Large intestine (tissue), 12 donors: ENCODE data around the gene MTAP. TPM values are rescaled to one million over a fixed set of nuclear protein-coding genes. Genes with fewer than 3 reads are reported as not detected.
A peak's percentile ranks its signal among the peaks of the same experiment; 100 is the strongest.

Experiments used
- DNase-seq, 2 donors: peaks; one replicate each; pipeline versions ENCODE4 v3.0.0 to v3.0.0-alpha.2; 2013
- H3K27ac ChIP-seq: one replicate; pipeline ENCODE4 v1.5.1; 2013; ENCODE audit warnings: low read length
- H3K27me3 ChIP-seq: 2 replicates; pipeline ENCODE4 v1.6.1; 2013; ENCODE audit warnings: low read length; ENCODE audit not compliant: control insufficient read depth, insufficient read depth
- H3K36me3 ChIP-seq: 2 replicates; pipeline ENCODE4 v1.6.1; 2013; ENCODE audit warnings: low read length; ENCODE audit not compliant: control insufficient read depth, insufficient read depth
- H3K4me1 ChIP-seq: one replicate; pipeline ENCODE4 v1.6.1; 2013; ENCODE audit warnings: low read length; ENCODE audit not compliant: control insufficient read depth, insufficient read depth
- H3K4me3 ChIP-seq: one replicate; pipeline ENCODE4 v1.5.1; 2013; ENCODE audit warnings: low read length
- H3K9me3 ChIP-seq: one replicate; pipeline ENCODE4 v1.6.1; 2013; ENCODE audit warnings: mild to moderate bottlenecking, low read depth, low read length, moderate library complexity; ENCODE audit not compliant: control insufficient read depth
- WGBS: methylation state at CpG from one replicate; pipeline ENCODE4 v1.1.5; 2013; ENCODE audit warnings: low lambda C conversion rate; ENCODE audit not compliant: insufficient coverage; 5-methylcytosine and 5-hydroxymethylcytosine counted together
- long read RNA-seq, 11 donors: transcript quantifications; one replicate each; lab custom pipeline, GENCODE V29; 2026
- polyA plus RNA-seq: library from polyadenylated mRNA; unstranded; fragments of 120-200 nt; gene quantifications from one replicate; pipeline ENCODE4 v1.2.1, GENCODE V29; 2013

MTAP gene
- 25.1 TPM for polyA plus RNA-seq
- long read RNA-seq, donor 1, full-length matches to known transcripts, result 6 of 6 reads
- long read RNA-seq, donor 1, partial matches to known transcripts, result 0 of 6 reads
- long read RNA-seq, donor 1, other reads (novel, unspliced or antisense), result 0 of 6 reads
- long read RNA-seq, donor 2, full-length matches to known transcripts, result 5 of 18 reads
- long read RNA-seq, donor 2, partial matches to known transcripts, result 13 of 18 reads
- long read RNA-seq, donor 2, other reads (novel, unspliced or antisense), result 0 of 18 reads
- long read RNA-seq, donor 3, result 0 reads
- long read RNA-seq, donor 4, partial matches to known transcripts, result 0 of 3 reads
- long read RNA-seq, donor 4, other reads (novel, unspliced or antisense), result 0 of 3 reads
- long read RNA-seq, donor 5, full-length matches to known transcripts, result 2 of 2 reads
- long read RNA-seq, donor 5, partial matches to known transcripts, result 0 of 2 reads
- long read RNA-seq, donor 5, other reads (novel, unspliced or antisense), result 0 of 2 reads
- long read RNA-seq, donor 6, full-length matches to known transcripts, result 5 of 5 reads
- long read RNA-seq, donor 6, partial matches to known transcripts, result 0 of 5 reads
- long read RNA-seq, donor 6, other reads (novel, unspliced or antisense), result 0 of 5 reads
- long read RNA-seq, donor 7, full-length matches to known transcripts, result 4 of 4 reads
- long read RNA-seq, donor 7, partial matches to known transcripts, result 0 of 4 reads
- long read RNA-seq, donor 7, other reads (novel, unspliced or antisense), result 0 of 4 reads
- long read RNA-seq, donor 8, full-length matches to known transcripts, result 8 of 8 reads
- long read RNA-seq, donor 8, partial matches to known transcripts, result 0 of 8 reads
- long read RNA-seq, donor 8, other reads (novel, unspliced or antisense), result 0 of 8 reads
- long read RNA-seq, donor 9, full-length matches to known transcripts, result 12 of 12 reads
- long read RNA-seq, donor 9, partial matches to known transcripts, result 0 of 12 reads
- long read RNA-seq, donor 9, other reads (novel, unspliced or antisense), result 0 of 12 reads
- long read RNA-seq, donor 10, full-length matches to known transcripts, result 3 of 3 reads
- long read RNA-seq, donor 10, partial matches to known transcripts, result 0 of 3 reads
- long read RNA-seq, donor 10, other reads (novel, unspliced or antisense), result 0 of 3 reads
- long read RNA-seq, donor 11, full-length matches to known transcripts, result 9 of 9 reads
- long read RNA-seq, donor 11, partial matches to known transcripts, result 0 of 9 reads
- long read RNA-seq, donor 11, other reads (novel, unspliced or antisense), result 0 of 9 reads

DNA sequence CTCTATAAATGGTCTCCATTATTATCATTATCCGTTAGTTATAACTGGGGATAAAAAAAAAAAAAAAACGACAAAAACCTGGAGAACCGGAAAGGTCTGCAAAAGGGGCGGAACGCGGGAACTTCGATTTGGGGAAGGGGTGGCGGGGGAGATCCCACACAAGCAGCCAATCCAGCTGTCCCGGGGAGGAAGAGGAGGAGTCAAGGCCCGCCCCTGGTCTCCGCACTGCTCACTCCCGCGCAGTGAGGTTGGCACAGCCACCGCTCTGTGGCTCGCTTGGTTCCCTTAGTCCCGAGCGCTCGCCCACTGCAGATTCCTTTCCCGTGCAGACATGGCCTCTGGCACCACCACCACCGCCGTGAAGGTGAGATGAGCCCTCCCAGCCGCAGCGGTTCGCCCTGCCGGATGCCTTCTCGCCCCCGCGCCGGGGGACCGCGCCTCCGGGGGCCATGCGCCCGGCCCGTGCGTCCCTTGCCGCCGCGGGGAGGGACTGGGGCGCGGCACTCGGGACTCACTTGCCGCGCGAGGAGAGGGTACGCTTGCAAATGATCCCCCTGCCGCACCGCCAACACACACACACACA is at the start of gene MTAP:
Gene MTAP (plus strand): TSS at position 219 of the 583 bp plus-strand sequence. CDS start 113 bp downstream, at position 332.
- peaks cover 7% of the 10 kb centered on the region for H3K36me3 ChIP-seq
- no CpG with 5 or more reads among the region's 48 CpGs for WGBS
- H3K4me3 ChIP-seq, result peak within 1 kb of the TSS; percentile 69
- no peaks in the 10 kb centered on the region for H3K9me3 ChIP-seq
- peaks cover 7% of the 10 kb centered on the region for H3K4me1 ChIP-seq
- peak within 1 kb of the TSS; percentile 69 for H3K27ac ChIP-seq
- peaks cover 3% of the 10 kb centered on the region for H3K27me3 ChIP-seq
- DNase-seq, result peak; percentile 82 to 88

DNA sequence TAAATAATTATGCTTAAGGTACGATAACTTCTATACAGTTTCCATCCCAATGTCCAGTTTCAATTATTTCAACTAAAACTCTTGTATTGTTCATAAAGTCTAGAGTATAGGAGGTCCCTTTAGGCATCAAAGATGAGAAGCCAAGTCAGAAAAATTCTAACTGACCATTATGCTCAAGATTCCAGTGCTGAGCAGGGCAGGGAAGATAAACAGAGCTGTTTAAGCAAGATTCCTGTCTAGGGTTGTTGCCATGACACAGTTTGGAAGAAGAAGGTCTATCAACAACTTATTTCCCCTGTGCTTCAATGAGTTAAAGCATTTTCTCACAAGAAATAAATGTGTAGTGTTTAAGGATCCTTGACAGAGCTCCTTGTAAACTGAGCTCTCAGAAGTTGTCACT is 48.9 kb upstream of the MTAP start:
- DNase-seq, result no peak
- WGBS, result 100% methylated on average over 1 of the region's 1 CpG
- H3K9me3 ChIP-seq, result no peaks in the 10 kb centered on the region
- H3K27ac ChIP-seq, result no peak overlapping the region
- no peaks in the 10 kb centered on the region for H3K27me3 ChIP-seq
- no peak overlapping the region for H3K4me3 ChIP-seq
- H3K4me1 ChIP-seq, result no peaks in the 10 kb centered on the region
- H3K36me3 ChIP-seq, result no peaks in the 10 kb centered on the region

DNA sequence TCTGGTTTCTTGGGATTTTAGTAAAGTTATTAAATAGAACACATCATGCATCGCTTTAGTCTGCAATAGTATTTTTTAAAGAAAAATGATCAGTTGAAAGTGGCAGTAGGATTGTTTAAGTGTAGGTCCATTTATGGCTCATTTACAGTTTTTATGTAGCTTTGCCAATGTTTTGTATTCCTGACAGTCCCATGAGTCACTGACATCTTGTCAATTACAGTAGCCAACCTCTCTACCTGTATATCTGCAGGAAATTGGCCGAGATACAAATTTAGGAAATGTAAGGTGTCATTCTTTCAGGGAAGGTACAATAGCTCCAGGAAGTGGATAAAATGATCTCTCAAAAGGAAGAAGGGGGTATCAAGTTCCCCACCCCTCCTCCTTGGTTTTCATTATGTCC is 47.7 kb upstream of the MTAP start:
- no CpG with 5 or more reads among the region's 2 CpGs for WGBS
- Histone ChIP-seq H3K4me1 (no peaks in the 10 kb centered on the region), H3K27ac (no peak overlapping the region), H3K36me3 (no peaks in the 10 kb centered on the region), H3K4me3 (no peak overlapping the region), H3K9me3 (no peaks in the 10 kb centered on the region), H3K27me3 (no peaks in the 10 kb centered on the region)
- DNase-seq, result no peak

DNA sequence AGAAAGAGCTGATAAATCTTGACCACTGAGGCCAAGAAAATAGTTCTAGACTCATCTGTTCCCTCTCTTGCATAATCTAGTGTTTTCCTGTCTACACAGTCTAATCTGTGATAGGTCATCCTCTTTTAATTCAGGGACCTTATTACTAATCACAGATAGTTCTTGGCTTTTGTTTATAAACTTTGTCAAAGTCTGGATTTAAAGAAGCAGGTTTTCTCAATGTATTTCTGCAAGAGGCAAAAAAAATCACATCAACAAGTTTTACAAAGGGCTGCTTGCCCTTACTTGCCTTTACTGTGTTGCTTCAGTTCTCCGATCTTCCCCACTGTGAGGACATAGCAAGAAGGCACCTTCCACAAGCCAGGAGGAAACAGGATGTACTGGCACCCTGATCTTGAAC is 43.9 kb upstream of the MTAP start:
- Histone ChIP-seq H3K27ac (no peak overlapping the region), H3K4me1 (no peaks in the 10 kb centered on the region), H3K4me3 (no peak overlapping the region), H3K36me3 (no peaks in the 10 kb centered on the region), H3K9me3 (no peaks in the 10 kb centered on the region), H3K27me3 (no peaks in the 10 kb centered on the region)
- no CpG with 5 or more reads among the region's 1 CpG for WGBS
- no peak for DNase-seq

DNA sequence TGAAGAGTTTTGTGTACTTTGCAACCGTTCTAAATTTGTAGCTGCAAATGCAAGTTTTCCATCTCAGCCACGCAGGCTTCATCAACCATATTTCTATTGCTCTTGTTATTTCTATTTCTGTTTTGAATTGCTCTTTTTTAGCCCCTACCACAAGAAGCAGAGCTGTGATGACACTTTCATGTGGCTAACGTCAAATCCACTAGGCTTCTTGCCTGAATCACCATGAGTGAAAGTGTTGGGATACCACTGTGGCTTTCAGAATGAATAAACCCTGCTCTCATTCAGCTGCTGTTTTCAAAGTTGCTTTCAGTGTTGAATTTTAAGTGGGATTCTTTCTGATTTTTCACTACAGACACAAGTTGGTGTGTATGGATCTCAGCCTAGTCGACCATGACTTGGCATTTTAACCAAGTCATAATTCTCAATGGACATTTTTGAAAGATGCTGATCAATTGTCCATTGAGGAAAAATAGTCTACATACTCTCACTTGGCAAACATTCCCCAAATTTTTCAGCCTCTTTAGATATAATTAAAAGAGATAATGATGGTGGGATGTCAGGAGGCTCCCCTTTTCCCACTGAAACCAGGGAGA is 41.0 kb upstream of the MTAP start:
- WGBS, result 80% methylated on average over 1 of the region's 4 CpGs
- H3K36me3 ChIP-seq, result no peaks in the 10 kb centered on the region
- no peak overlapping the region for H3K27ac ChIP-seq
- no peaks in the 10 kb centered on the region for H3K27me3 ChIP-seq
- no peak overlapping the region for H3K4me3 ChIP-seq
- no peaks in the 10 kb centered on the region for H3K9me3 ChIP-seq
- DNase-seq, result no peak
- no peaks in the 10 kb centered on the region for H3K4me1 ChIP-seq

DNA sequence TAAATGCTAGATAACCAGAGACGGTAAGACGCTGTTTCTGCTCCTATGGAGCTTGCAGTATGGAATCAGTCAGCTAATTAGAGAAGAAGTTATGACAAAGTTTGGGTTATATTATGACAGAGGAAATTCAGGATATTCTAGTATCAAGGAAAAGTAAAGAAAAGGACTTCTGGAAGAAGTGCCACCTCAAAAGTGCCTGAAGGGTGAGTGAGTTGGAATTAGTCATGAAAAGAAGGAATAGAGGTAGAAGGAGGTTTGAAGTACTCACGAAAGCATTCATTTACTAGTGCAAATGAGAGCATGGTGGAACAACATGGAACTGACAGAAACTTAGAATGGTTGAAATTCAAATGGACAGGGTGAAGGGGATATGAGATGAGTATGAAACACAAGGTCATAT is 40.4 kb upstream of the MTAP start:
- Histone ChIP-seq H3K27ac (no peak overlapping the region), H3K27me3 (no peaks in the 10 kb centered on the region), H3K4me3 (no peak overlapping the region), H3K4me1 (no peaks in the 10 kb centered on the region), H3K9me3 (no peaks in the 10 kb centered on the region), H3K36me3 (no peaks in the 10 kb centered on the region)
- no peak for DNase-seq
- 89% methylated on average over 1 of the region's 3 CpGs for whole genome bisulfite sequencing

DNA sequence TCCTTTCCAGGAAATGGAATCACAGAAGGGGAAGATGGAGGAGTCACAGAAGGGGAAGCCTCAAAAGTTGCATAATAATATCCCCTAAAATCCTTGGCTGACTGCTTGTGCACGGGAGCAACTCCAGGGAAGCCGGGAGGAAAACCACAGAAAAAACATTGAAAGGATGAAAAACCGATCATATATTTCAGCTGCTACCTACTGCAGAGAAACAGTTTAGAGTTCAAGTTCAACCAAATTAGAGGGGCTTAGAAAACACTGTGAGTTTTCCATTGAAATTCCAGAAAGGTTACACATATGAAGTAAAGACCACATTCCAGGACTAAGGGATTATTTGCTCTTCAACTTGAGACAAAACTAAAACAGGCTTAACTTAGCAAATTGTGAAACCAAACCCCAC is 37.6 kb upstream of the MTAP start:
- no peaks in the 10 kb centered on the region for H3K36me3 ChIP-seq
- WGBS, result no CpG with 5 or more reads among the region's 3 CpGs

DNA sequence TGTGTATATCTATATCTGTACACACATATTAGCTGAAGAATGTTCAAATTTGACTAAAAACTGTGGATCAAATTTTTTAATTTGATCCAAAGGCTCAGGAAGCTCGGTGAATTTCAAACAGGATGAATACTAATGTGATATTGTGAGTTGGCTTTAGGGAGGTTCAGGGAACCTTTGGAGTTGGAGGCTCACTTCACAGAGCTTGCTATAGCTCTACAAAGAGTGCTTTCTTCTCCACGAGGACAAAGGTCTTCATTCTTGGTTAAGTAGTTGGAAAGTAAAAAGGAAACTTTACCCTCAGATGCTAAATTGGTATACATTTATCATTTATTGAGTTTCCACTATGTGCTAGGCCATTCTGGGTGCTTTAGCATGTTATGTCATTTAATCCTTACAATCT is 36.3 kb upstream of the MTAP start:
- Histone ChIP-seq H3K36me3 (no peaks in the 10 kb centered on the region), H3K9me3 (no peaks in the 10 kb centered on the region), H3K27me3 (no peaks in the 10 kb centered on the region), H3K27ac (no peak overlapping the region), H3K4me3 (no peak overlapping the region), H3K4me1 (no peaks in the 10 kb centered on the region)
- DNase-seq, result no peak
- no CpG with 5 or more reads among the region's 2 CpGs for WGBS

More for the DNA sequence above, 37.6 kb upstream of the MTAP start:
- DNase-seq, result no peak
- Histone ChIP-seq H3K9me3 (no peaks in the 10 kb centered on the region), H3K4me1 (no peaks in the 10 kb centered on the region), H3K4me3 (no peak overlapping the region), H3K27me3 (no peaks in the 10 kb centered on the region), H3K27ac (no peak overlapping the region)

DNA sequence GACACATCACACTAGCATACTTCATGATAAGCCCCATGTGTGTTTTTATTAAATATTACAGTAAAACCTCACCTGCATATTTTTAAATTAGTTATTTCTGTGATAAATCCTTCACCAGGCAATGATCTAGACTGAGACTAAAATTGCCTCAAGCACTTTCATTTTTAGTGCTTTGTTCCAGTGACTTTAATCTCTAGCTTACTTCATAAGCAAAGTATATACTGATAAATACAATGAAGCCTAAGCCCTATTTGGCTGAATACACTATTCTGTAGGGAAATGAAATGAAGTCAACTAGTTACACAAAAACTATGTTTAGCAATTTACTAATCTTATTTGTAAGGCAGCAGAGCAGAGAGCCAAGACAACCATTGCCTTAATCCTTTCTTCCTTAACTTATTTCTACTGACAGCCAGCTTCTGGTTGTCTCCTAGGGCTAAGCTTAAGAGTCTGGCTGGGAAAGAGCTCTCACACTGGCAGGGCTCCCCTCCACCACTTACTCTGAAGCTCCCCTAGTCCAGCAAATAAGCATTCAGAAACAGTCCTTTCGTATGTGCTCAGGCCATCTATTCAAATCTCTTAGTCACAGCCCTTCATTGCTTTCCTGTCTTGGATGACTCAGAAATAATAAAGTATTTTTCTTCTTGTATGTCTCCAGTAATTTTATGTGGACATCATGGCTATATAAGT is 31.4 kb upstream of the MTAP start:
- no peaks in the 10 kb centered on the region for H3K9me3 ChIP-seq
- no peaks in the 10 kb centered on the region for H3K36me3 ChIP-seq
- H3K27ac ChIP-seq, result no peak overlapping the region
- H3K27me3 ChIP-seq, result no peaks in the 10 kb centered on the region
- no CpG with 5 or more reads among the region's 1 CpG for WGBS
- no peak for DNase-seq
- H3K4me3 ChIP-seq, result no peak overlapping the region
- H3K4me1 ChIP-seq, result no peaks in the 10 kb centered on the region
